D721Med (cell line): ENCODE measurements around the gene VSTM2A.

Experiments
- DNase-seq: peaks from one replicate; pipeline ENCODE4 v3.0.0; 2011; ENCODE audit warnings: low spot score; ENCODE audit not compliant: insufficient read length
- FAIRE-seq: peaks from 2 replicates; lab custom pipeline; 2011; peaks lifted over from hg19 to GRCh38; lab: Jason Lieb, UNC
- CTCF ChIP-seq: IDR thresholded peaks from 2 replicates; pipeline ENCODE4 v1.5.1; 2012; ENCODE audit warnings: mild to moderate bottlenecking, control low read depth; ENCODE audit not compliant: insufficient read depth; ENCODE audit errors: missing control alignments

The VSTM2A gene

GRCh38 chr7:54615537-54615936 is 73.4 kb downstream of the VSTM2A start:
- FAIRE-seq (no peak), DNase-seq (no peak)
- no peak for TF ChIP-seq CTCF
